ENCODE measurements around the gene OTOP1.
A peak's percentile ranks its signal among the peaks of the same experiment; 100 is the strongest.
"Not testable (repeated sequence)": the region's sequence is repeated elsewhere in the genome, so short reads cannot be mapped to it uniquely, and the experiment has no call there.

Gene OTOP1

DNA sequence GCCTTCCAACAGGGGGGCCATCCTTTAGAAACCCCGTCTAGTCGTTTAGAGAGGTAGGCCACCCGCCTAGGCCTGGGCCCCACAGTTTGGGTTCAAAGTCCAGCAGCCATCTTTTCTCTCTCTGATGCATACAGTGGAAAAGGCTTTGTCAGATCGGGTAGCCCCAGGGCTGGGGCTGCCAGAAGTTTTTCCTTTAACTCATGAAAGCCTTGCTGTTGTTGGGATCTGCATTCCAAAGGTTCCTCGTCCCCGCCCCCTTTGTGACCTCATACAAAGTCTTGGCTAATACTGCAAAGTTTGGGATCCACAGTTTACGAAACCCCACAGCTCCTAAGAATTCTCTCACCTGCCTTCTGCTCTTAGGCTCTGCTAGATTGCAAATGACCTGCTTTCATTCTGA, 64.5 kb downstream of the OTOP1 start:
- H3K4me3 ChIP-seq (ENCODE audit: low read depth, low read length); H3K9ac ChIP-seq: not testable (repeated sequence)

DNA sequence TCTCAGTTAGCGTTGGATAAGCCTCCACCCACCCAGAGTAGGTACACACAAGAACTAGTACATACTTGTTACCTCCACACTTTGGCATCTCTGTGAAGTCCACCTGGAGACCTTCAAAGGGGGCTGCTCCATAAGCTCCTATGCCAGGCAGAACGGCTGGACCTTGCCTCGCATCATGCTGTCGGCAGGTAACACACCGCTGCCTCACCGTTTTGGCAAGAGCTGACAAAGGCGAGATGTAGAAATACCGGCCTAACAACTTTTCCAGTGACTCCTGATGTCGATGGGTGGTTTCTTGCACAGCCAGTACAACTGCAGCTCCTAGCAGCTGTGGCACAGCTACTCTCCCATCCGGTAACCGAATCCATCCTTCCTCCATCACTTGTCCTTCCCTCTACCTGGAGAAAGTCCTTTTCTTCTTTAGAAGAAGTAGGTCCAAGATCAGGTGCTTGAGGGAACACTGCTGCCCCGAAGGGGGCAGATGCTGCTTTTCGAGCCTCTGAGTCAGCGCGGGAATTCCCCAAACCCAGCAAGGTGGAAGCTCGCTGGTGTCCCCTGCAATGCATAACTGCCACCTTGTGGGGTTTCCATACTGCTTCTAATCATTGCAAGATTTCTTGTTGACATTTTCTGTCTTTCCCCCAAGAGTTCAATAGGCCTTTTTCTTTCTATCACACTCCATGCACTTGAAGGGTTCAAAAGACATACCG, 65.6 kb downstream of the OTOP1 start:
- not testable (repeated sequence) for H3K79me2 ChIP-seq; H3K27ac ChIP-seq; H3K4me1 ChIP-seq; H3K9me3 ChIP-seq (ENCODE audit: control insufficient read depth, low read length); H3K9ac ChIP-seq; H2AFZ ChIP-seq; H3K4me2 ChIP-seq (ENCODE audit: low read length); H3K36me3 ChIP-seq (ENCODE audit: control insufficient read depth, insufficient read depth, low read length); H3K27me3 ChIP-seq (ENCODE audit: control insufficient read depth, insufficient read depth, low read length); H3K4me3 ChIP-seq (ENCODE audit: low read depth, low read length)

More for the DNA sequence above, 64.5 kb downstream of the OTOP1 start:
- H3K79me2 ChIP-seq; H3K36me3 ChIP-seq (ENCODE audit: control insufficient read depth, insufficient read depth, low read length); H3K27ac ChIP-seq; H3K9me3 ChIP-seq (ENCODE audit: control insufficient read depth, low read length); H3K27me3 ChIP-seq (ENCODE audit: control insufficient read depth, insufficient read depth, low read length); H2AFZ ChIP-seq; H3K4me2 ChIP-seq (ENCODE audit: low read length); H3K4me1 ChIP-seq: not testable (repeated sequence)

DNA sequence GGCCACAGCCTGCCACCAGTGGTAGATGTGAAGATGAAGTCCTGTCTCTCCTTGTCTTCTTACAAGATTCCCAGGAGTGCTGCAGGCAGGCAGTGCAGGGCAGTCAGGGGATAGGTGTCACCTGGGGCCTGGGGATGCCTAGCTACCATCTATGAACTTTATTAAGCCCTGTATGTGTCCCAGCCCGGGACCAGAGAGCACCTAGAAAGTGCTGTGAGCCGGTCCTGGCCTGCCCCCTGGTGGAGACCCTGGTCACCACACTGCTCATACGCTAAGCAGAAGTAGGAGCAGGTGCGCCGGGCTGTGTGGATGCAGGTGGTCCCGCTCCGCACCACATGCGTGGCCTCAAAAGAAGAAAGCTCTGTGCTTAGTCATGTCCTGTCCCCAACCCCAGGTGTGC, 81.1 kb downstream of the OTOP1 start:
- H3K4me2 ChIP-seq (ENCODE audit: low read length); H3K4me1 ChIP-seq; H3K27ac ChIP-seq; H2AFZ ChIP-seq; H3K4me3 ChIP-seq (ENCODE audit: low read depth, low read length); H3K79me2 ChIP-seq; H3K27me3 ChIP-seq (ENCODE audit: control insufficient read depth, insufficient read depth, low read length); H3K9me3 ChIP-seq (ENCODE audit: control insufficient read depth, low read length); H3K36me3 ChIP-seq (ENCODE audit: control insufficient read depth, insufficient read depth, low read length); H3K9ac ChIP-seq: not testable (repeated sequence)

DNA sequence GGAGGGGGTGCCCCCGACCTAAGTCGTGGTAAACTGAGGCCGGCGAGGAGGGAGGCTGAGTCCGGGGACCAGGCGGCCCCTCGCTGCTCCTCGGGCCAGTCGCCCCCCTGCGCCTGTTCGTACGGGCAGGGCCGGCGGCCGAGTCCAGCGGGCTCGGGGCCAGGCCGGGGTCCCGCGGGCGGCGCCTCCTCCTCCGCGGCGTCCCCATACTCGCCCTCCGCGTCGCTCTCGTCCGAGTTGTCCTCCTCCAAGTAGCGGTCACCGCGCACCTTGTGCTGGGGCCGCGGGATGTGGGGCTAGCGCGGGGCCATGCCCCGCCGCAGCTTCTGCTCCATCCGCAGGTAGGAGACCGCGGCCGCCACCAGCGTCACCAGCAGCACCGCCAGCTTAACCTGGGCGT, 83.4 kb downstream of the OTOP1 start:
- H3K4me3 ChIP-seq (ENCODE audit: low read depth, low read length); H3K27me3 ChIP-seq (ENCODE audit: control insufficient read depth, insufficient read depth, low read length); H2AFZ ChIP-seq; H3K9ac ChIP-seq; H3K79me2 ChIP-seq; H3K36me3 ChIP-seq (ENCODE audit: control insufficient read depth, insufficient read depth, low read length); H3K27ac ChIP-seq; H3K4me1 ChIP-seq; H3K9me3 ChIP-seq (ENCODE audit: control insufficient read depth, low read length): not testable (repeated sequence)
- peak overlapping the region; percentile 22 for H3K4me2 ChIP-seq (ENCODE audit: low read length)

DNA sequence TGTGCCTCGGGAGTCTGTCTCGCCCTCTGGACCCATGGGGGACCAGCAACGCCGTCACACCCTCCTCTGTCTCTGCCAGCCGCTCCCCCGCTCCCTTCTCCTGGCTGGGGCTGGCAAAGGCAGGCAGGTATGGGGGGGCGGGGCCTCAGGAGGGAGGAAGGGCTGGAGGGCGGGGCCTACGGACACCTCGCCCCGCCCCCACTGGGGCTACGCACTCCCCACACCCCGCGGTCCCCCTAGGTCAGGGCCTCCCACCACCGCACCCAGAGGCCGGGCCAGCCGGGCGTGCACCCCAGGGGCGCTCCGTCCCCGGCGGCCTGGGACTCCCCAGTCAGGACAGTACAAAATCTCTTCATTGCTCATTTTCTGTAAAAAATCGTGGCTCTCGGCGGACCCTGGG, 84.0 kb downstream of the OTOP1 start:
- H3K27ac ChIP-seq; H3K4me3 ChIP-seq (ENCODE audit: low read depth, low read length); H3K9me3 ChIP-seq (ENCODE audit: control insufficient read depth, low read length); H3K27me3 ChIP-seq (ENCODE audit: control insufficient read depth, insufficient read depth, low read length); H3K36me3 ChIP-seq (ENCODE audit: control insufficient read depth, insufficient read depth, low read length); H3K4me1 ChIP-seq; H3K9ac ChIP-seq; H3K79me2 ChIP-seq; H2AFZ ChIP-seq: not testable (repeated sequence)
- H3K4me2 ChIP-seq (ENCODE audit: low read length), result peak overlapping the region; percentile 43

DNA sequence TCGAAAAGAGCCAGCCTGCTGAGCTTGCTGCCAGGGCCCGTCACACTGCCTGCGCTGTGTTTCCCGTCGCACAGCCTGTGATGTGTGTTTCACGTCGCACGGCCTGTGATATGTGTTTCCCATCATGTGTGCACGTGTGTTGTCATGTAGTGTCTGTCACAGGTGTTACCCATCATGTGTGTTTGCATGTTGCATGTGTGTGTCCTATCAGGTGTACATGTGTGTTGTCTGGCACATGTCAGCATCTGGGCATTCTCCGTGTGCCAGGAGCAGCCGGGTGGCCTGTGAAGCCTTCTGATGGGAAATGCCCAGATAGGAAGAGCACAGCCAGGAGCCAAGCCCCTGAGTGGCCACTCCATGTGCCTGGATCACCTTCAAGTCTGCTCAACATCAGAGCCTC, 85.5 kb downstream of the OTOP1 start:
- H3K79me2 ChIP-seq; H3K36me3 ChIP-seq (ENCODE audit: control insufficient read depth, insufficient read depth, low read length); H3K4me2 ChIP-seq (ENCODE audit: low read length); H2AFZ ChIP-seq; H3K27me3 ChIP-seq (ENCODE audit: control insufficient read depth, insufficient read depth, low read length); H3K4me1 ChIP-seq; H3K4me3 ChIP-seq (ENCODE audit: low read depth, low read length); H3K27ac ChIP-seq; H3K9me3 ChIP-seq (ENCODE audit: control insufficient read depth, low read length); H3K9ac ChIP-seq: not testable (repeated sequence)

Measured in parathyroid adenoma (tissue), 2 donors.